ENCODE results near the gene CCRL2. TPM values are rescaled to one million over a fixed set of nuclear protein-coding genes. Genes with fewer than 3 reads are reported as not detected.
A peak's percentile ranks its signal among the peaks of the same experiment; 100 is the strongest.
"Not testable (repeated sequence)": the region's sequence is repeated elsewhere in the genome, so short reads cannot be mapped to it uniquely, and the experiment has no call there.

Gene CCRL2
- total RNA-seq, 2 experiments from 2014 or later: 3.1 to 3.4 TPM

DNA sequence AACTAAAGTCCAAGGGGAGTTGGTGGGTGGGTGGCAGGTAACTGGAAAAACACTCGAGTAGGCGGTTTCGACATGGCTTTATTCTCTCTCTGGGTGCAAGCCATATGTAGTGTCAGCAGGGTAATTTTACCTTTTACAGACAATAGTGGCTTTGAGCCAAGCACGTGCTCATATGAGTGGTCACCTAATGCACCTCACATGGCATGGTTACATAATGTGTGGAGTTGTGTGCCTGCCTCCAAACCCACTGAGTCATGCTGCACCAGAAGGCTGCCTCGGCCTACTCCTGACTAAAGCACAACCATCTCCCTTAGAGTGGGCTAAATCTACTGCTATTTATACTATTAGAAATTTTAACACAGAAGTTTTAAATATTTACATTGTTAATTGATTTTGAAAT, 16.5 kb downstream of the CCRL2 start:
- no peak overlapping the region for H3K27ac Mint-ChIP-seq
- DNase-seq: no peak
- H3K9me3 Mint-ChIP-seq: no peaks in the 10 kb centered on the region
- no peak overlapping the region for H3K4me3 Mint-ChIP-seq
- H3K4me1 Mint-ChIP-seq: peaks cover 9% of the 10 kb centered on the region
- H3K36me3 Mint-ChIP-seq: no peaks in the 10 kb centered on the region
- no peaks in the 10 kb centered on the region for H3K27me3 Mint-ChIP-seq

DNA sequence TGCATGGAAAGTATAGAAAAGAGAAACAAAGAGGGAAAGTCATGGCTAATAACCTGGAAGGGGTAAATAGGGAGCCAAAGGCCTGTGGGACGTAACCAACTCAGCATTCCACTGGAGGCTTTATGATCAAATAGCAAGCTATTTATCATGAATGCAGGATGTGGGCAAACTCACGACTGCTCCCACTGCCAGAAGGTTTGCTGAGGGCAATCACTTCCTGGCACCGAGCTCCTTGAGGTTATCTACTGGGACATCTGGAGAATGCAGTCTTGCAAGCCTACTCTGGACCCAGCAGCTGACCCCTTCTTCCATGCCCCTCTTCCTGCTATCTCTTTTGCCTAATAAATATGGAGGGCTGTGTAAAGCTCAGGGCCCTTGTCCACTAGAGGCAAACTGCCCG, 19.4 kb downstream of the CCRL2 start:
- DNase-seq, H3K9me3 Mint-ChIP-seq, H3K36me3 Mint-ChIP-seq, H3K4me1 Mint-ChIP-seq, H3K27ac Mint-ChIP-seq, H3K27me3 Mint-ChIP-seq, H3K4me3 Mint-ChIP-seq: not testable (repeated sequence)

DNA sequence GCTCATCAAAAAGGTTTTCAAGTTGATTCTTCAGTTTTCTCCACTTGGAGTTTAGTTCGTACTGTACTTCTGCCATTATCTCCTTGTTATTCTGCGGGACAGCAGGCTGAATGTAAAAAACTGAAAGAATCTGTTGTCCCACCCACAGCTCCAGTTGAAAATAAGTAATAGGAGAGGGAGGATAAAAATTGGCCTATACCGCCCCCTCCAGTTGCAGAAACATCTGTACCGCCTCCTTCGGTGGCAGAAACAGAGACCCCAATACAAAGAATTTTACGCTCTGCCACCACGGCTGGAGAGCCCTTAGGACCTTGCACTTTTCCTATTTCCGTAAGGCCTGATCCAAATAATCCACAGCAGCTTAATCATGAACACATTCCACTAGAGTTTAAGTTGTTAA, 20.3 kb downstream of the CCRL2 start:
- not testable (repeated sequence) for H3K4me1 Mint-ChIP-seq, H3K36me3 Mint-ChIP-seq, H3K27ac Mint-ChIP-seq, H3K9me3 Mint-ChIP-seq, H3K4me3 Mint-ChIP-seq, DNase-seq, H3K27me3 Mint-ChIP-seq

DNA sequence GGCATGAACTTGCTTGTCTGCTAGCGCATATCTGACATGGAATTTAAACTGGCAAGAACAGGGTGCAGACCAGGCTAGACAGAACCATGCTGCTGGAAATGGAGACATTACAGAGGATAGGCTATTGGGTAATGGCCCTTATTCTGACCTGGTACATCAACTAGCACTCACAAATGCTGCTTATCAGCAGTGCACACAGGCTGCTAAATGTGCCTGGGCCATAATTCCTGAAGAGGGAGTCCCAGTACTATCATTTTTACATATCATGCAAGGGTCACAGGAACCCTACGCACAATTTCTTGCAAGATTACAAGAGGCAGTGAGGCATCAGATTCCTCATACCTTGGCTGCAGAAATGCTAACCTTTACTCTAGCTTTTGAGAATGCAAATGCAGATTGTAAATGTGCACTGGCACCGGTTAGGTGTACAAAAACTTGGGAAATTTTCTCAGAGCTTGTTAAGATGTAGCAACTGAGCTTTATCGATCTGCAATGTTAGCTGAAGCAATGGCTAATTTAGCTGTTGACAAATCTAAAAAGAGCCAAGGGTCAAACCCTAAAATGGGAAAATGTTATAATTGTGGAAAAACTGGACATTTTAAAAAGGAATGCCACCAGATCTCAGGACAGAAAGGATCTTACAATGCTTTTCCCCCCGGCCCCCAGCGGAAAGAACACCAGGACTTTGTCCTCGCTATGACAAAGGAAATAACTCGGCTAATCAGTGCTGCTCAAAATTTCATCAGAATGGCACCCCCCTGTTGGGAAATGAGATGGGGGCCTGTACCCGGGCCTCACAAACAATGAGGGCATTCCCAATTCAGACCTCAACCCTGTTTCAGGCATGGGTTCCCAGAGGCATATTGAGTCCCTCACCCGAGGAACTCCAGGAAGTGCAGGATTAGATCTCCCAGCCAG, 21.1 kb downstream of the CCRL2 start:
- peaks cover 7% of the 10 kb centered on the region for H3K4me1 Mint-ChIP-seq
- peaks cover 9% of the 10 kb centered on the region for H3K9me3 Mint-ChIP-seq
- no peaks in the 10 kb centered on the region for H3K27me3 Mint-ChIP-seq
- peaks cover 3% of the 10 kb centered on the region for H3K36me3 Mint-ChIP-seq
- DNase-seq: no peak
- no peak overlapping the region for H3K27ac Mint-ChIP-seq
- H3K4me3 Mint-ChIP-seq: no peak overlapping the region

DNA sequence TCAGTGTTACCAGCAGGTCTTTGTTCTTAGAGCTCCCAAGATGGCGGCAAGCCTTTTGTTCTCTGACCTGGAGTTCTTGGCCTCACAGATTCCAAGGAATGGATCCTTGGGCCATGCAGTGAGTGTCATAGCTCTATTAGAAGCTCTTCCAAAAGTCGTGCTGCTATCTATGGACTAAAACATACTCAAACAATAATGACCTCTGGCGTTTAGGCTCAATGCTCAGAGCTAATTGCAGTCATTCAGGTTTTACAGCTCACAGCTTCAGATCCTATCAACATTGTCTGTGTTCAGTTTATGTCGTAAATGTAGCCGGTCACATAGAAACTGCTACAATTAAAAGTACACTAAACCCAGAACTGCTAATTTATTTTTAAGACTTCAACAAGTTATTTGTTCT, 22.2 kb downstream of the CCRL2 start:
- H3K4me3 Mint-ChIP-seq: no peak overlapping the region
- H3K36me3 Mint-ChIP-seq: peaks cover 4% of the 10 kb centered on the region
- H3K9me3 Mint-ChIP-seq: peaks cover 9% of the 10 kb centered on the region
- H3K27ac Mint-ChIP-seq: no peak overlapping the region
- H3K4me1 Mint-ChIP-seq: peaks cover 7% of the 10 kb centered on the region
- no peaks in the 10 kb centered on the region for H3K27me3 Mint-ChIP-seq
- DNase-seq: no peak

DNA sequence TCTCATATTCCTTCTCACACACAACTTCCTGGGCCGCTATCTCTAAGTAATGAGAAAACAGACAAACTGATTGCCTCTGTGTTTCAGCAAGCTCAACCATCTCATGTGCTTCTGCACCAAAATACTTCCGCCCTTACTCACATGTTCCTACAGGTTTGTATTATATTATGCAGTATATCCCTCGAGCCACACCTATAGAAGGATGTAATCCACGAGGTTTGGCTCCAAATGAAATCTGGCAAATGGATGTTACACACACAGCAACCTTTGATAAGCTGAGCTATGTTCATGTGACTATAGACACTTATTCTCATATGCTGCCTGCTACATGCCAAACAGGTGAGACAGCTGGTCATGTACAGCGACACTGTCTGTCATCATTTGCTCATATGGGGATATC, 22.6 kb downstream of the CCRL2 start:
- H3K9me3 Mint-ChIP-seq: peaks cover 9% of the 10 kb centered on the region
- H3K27ac Mint-ChIP-seq: no peak overlapping the region
- DNase-seq: no peak
- no peaks in the 10 kb centered on the region for H3K27me3 Mint-ChIP-seq
- peaks cover 7% of the 10 kb centered on the region for H3K4me1 Mint-ChIP-seq
- H3K36me3 Mint-ChIP-seq: peaks cover 4% of the 10 kb centered on the region
- no peak overlapping the region for H3K4me3 Mint-ChIP-seq

DNA sequence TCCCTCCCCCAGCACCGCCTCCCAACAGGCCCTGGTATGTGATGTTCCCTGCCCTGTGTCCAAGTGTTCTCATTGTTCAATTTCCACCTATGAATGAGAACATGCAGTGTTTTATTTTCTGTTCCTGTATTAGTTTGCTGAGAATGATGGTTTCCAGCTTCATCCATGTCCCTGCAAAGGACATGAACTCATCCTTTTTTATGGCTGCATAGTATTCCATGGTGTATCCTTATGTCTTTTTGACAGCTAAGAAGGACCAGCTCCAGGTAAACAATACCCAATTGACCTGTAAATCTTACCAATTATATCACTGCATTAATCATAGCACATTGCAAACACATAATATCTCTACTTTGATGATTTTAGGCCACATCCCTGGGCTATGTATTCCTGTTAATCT, 23.8 kb downstream of the CCRL2 start:
- H3K36me3 Mint-ChIP-seq, H3K27me3 Mint-ChIP-seq, H3K4me3 Mint-ChIP-seq, H3K27ac Mint-ChIP-seq, H3K4me1 Mint-ChIP-seq, H3K9me3 Mint-ChIP-seq, DNase-seq: not testable (repeated sequence)

DNA sequence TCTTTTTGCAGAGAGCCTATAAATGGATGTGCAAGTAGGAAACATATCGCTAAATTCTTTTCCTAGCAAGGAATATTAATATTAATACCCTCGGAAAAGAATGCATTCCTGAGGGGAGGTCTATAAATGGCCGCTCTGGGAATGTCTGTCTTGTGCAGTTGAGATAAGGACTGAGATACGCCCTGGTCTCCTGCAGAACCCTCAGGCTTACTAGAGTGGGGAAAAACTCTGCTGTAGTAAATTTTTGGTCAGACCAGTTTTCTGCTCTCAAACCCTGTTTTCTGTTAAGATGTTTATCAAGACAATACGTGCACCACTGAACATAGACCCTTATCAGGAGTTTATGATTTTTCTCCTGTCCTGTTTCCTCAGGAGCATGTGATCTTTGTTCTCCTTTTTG, 24.8 kb downstream of the CCRL2 start:
- H3K27me3 Mint-ChIP-seq, DNase-seq, H3K9me3 Mint-ChIP-seq, H3K4me1 Mint-ChIP-seq, H3K36me3 Mint-ChIP-seq, H3K27ac Mint-ChIP-seq, H3K4me3 Mint-ChIP-seq: not testable (repeated sequence)

DNA sequence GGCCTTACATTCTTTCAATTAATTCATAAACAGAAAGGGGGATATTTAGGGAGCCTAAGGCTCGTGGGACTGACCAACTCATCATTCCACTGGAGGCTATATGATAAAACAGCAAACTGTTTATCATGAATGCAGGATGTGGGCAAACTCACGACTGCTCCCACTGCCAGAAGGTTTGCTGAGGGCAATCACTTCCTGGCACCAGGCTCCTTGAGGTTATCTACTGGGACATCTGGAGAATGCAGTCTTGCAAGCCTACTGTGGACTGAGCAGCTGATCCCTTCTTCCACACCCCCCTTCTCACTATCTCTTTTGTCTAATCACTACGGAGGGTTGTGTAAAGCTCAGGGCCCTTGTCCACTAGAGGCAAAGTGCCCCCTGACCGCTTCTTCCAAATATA, 26.1 kb downstream of the CCRL2 start:
- H3K27ac Mint-ChIP-seq, H3K4me1 Mint-ChIP-seq, H3K36me3 Mint-ChIP-seq, H3K9me3 Mint-ChIP-seq, DNase-seq, H3K27me3 Mint-ChIP-seq, H3K4me3 Mint-ChIP-seq: not testable (repeated sequence)

DNA sequence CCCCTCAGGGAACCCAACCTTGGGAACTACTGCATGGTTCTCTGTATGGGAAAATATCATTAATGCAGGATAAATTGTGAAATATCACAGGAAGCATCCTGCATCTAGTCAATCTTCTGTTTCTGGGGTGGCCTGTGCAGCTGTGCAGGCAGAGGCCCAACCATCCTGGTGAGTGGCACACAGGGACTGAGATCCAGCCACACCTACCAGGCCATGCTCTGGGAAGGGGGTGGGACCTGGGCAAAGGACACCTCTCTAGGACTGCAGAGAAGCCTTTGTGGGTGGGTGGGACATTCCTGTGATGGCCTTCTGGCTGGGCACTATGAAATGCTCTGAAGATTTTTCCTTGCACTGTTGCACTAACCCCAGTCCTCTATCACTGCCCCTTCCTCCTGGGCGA, 26.8 kb downstream of the CCRL2 start:
- Mint-ChIP-seq H3K36me3 (peaks cover 4% of the 10 kb centered on the region), H3K4me3 (no peak overlapping the region), H3K4me1 (no peaks in the 10 kb centered on the region), H3K27me3 (no peaks in the 10 kb centered on the region), H3K9me3 (peaks cover 9% of the 10 kb centered on the region), H3K27ac (no peak overlapping the region)
- no peak for DNase-seq

DNA sequence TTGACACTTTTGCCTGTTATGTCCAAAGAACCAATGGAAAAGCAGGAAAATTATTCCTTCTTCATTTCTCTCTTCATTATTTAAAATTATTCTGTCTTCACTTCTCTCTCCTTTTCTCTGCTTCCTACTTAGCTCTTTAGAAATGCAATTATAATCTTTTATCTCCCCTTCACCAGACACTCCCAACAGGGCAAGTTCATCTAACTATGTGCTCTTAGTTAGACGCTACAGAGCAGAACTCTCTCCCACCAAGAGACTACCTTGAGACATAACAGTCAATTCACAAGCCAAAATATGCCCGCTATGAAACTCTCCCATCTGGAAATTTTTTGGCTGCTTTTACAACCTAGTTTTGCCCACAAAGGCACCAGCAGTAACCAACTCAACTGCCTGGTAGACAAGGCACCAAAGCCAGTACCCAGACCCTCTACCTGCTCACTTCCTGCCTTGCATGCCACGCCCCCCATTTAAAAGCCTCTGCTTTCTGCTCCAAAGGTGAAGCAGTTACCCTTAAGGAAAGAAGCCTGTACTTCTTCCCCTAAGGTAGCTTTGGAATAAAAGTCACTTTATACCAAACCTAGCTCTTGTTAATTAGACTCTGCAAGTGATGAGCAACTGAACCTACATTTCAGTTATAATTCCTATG, 28.1 kb downstream of the CCRL2 start:
- Mint-ChIP-seq H3K4me1 (no peaks in the 10 kb centered on the region), H3K27ac (no peak overlapping the region), H3K27me3 (no peaks in the 10 kb centered on the region), H3K4me3 (no peak overlapping the region), H3K36me3 (peaks cover 4% of the 10 kb centered on the region), H3K9me3 (peaks cover 9% of the 10 kb centered on the region)
- DNase-seq: no peak

DNA sequence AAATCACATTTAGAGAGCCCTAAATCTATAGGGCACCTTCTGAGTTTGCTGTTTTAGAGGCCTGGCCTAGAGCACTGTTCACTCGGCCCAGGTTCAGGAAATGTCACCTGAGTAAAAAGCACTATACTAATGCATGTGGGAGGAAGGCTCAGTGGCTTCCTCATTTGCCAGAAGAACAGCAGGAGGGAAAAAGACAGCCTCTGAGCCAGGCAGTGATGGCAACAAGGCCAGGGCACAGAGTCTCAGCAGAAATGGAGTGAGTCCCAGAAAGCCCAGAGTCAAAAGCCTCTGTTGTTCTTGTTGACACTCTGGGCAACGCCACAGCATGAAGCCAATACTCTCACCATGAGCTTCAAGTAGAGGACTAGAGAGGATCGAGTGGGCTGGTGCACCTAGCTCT, 31.8 kb downstream of the CCRL2 start:
- Mint-ChIP-seq H3K27ac (no peak overlapping the region), H3K9me3 (no peaks in the 10 kb centered on the region), H3K27me3 (no peaks in the 10 kb centered on the region), H3K4me1 (peaks cover 19% of the 10 kb centered on the region), H3K4me3 (no peak overlapping the region), H3K36me3 (no peaks in the 10 kb centered on the region)
- DNase-seq: no peak

DNA sequence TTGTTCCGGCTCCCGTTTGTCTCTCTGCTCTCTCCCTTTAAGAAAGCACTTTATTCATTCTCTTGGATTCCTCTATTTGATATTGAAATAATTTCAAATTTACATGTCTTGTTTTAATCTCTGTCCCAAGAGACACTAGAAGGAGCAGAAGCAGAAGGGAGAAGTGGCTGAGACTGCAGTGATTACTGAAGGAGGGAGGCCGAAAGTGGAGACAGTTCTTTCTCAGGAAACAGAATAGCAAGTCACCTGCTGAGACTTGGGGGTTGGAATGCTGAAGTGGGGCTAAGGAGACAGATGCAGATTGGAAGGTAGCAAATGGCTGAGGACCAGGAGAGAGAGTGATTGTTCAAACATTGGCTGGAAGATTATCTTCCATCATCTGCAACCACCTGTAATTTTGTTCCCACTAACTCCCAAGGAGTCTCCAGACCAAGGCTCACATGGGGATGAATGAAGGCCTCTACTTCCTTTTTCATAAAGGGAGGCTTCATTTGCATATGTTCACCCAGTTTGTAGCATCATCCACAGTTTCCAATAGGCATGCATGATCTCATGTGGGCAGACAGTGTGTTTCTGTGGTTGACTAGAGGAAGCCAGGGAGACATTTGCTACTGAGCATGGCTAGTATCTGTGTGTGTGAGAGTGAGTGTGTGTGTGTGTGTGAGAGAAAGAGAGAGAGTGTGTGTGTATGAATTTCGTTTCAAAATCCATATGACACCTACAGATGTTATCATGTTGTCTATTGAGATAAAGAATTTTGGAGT, 33.7 kb downstream of the CCRL2 start:
- Mint-ChIP-seq H3K27ac (no peak overlapping the region), H3K36me3 (no peaks in the 10 kb centered on the region), H3K4me3 (no peak overlapping the region), H3K4me1 (peaks cover 19% of the 10 kb centered on the region), H3K9me3 (no peaks in the 10 kb centered on the region), H3K27me3 (no peaks in the 10 kb centered on the region)
- peak; percentile 34 for DNase-seq

DNA sequence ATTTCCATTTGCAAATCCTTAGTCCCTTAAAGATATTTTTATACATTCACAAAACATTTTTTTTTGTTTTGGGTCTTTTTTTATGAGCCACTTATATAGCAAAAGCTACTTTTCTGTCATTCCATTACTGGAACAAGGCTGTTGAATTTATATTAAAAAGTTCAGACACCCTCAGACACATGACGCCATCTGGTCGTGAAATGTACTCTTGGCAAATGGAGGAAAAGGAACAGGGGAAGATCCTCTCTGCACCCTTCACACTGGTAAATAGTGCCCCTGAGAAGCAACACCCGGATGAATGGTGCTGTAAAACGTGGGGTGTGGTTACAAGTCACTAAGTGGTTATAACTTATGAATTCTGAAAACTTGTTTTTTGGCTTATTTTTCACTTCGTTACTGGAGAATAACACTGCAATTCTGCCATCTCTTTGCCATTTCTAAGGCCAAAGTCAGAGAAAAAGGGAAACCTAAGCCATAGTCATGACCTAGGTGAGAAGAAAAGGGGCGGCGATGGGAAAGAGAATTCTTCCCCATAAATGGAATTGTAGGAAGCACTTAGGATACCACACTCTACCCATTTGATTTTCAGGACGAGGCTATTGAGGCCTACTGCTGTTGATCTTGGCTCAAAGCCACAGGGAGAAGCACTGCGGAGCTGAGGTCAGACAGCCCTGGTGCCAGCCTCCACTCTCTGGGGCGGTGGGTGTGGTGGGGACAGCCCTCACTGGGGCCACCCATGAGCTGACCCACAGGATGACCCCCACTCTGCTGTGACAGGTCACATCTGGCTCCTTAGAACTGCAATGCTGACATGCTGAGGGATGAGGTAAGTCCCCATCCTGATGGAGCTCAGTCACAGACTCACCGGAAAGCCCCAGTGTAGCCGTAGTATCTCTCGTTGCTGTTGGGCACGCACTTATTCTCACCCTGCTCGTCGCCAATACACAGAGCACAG, 35.8 kb downstream of the CCRL2 start:
- Mint-ChIP-seq H3K27me3 (no peaks in the 10 kb centered on the region), H3K4me1 (peaks cover 19% of the 10 kb centered on the region), H3K36me3 (no peaks in the 10 kb centered on the region), H3K9me3 (no peaks in the 10 kb centered on the region), H3K27ac (no peak overlapping the region), H3K4me3 (no peak overlapping the region)
- DNase-seq: no peak

All from activated naive CD8-positive, alpha-beta T cell treated with anti-CD3 and anti-CD28 coated beads for 36 hours (primary cell).